ENCODE data around the gene TESMIN. TPM values are rescaled to one million over a fixed set of nuclear protein-coding genes. Genes with fewer than 3 reads are reported as not detected.

The TESMIN gene
- total RNA-seq, 1 donor from 2014 or later, result 1.1 TPM

DNA sequence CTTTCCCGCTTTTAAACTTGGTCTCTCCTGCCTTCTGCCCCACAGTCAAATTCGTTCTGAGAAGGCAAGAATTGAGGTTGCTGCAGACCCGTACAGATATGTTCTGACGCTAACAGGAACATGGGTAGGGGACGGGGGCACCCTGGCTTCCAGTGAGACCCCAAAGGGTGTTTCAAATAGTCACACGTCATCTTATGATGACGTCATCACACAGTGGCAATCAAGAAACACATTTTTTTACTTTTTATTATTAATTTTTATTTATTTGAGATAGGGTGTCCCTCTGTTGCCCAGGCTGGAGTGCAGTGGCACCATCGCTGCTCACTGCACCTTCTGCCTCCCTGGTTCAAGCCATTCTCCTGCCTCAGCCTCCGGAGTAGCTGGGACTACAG is 22.9 kb upstream of the TESMIN start:
- Histone ChIP-seq H3K9me3 (ENCODE audit: insufficient read depth, low read depth, low read length) (no peaks in the 10 kb centered on the region), H3K36me3 (ENCODE audit: insufficient read depth, low read length) (no peaks in the 10 kb centered on the region), H3K79me2 (ENCODE audit: insufficient read depth, low read length) (no peaks in the 10 kb centered on the region), H3K4me2 (ENCODE audit: low read length) (no peak overlapping the region), H3K9ac (ENCODE audit: low read length) (no peak overlapping the region), H3K27me3 (ENCODE audit: insufficient read depth, low read length) (peaks cover 4% of the 10 kb centered on the region), H3K4me3 (ENCODE audit: insufficient read depth, low read depth, low read length) (no peak overlapping the region), H3K27ac (ENCODE audit: low read depth, low read length) (no peak overlapping the region), H4K20me1 (ENCODE audit: insufficient read depth, low read length) (no peaks in the 10 kb centered on the region), H2AFZ (ENCODE audit: low read depth, low read length) (no peak overlapping the region), H3K4me1 (ENCODE audit: insufficient read depth, low read length) (no peaks in the 10 kb centered on the region)
- no peaks in the 10 kb centered on the region for H3K9me3 Mint-ChIP-seq (ENCODE audit: unreplicated experiment)
- TF ChIP-seq EZH2 (IDR thresholded peaks at IDR 0.05; ENCODE audit: insufficient read depth, low read length), result no peak
- TF ChIP-seq, protein P1, sequence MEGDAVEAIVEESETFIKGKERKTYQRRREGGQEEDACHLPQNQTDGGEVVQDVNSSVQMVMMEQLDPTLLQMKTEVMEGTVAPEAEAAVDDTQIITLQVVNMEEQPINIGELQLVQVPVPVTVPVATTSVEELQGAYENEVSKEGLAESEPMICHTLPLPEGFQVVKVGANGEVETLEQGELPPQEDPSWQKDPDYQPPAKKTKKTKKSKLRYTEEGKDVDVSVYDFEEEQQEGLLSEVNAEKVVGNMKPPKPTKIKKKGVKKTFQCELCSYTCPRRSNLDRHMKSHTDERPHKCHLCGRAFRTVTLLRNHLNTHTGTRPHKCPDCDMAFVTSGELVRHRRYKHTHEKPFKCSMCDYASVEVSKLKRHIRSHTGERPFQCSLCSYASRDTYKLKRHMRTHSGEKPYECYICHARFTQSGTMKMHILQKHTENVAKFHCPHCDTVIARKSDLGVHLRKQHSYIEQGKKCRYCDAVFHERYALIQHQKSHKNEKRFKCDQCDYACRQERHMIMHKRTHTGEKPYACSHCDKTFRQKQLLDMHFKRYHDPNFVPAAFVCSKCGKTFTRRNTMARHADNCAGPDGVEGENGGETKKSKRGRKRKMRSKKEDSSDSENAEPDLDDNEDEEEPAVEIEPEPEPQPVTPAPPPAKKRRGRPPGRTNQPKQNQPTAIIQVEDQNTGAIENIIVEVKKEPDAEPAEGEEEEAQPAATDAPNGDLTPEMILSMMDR (IDR thresholded peaks at IDR 0.05; ENCODE audit: insufficient read depth, low read depth, low read length), result no peak
- no peak overlapping the region for H3K27ac Mint-ChIP-seq (ENCODE audit: unreplicated experiment)
- H3K4me3 Mint-ChIP-seq (ENCODE audit: unreplicated experiment), result no peak overlapping the region
- FAIRE-seq, result no peak
- H3K36me3 Mint-ChIP-seq (ENCODE audit: low read depth, unreplicated experiment), result peaks cover 2% of the 10 kb centered on the region
- no peaks in the 10 kb centered on the region for H3K4me1 Mint-ChIP-seq (ENCODE audit: low read depth, unreplicated experiment)
- H3K27me3 Mint-ChIP-seq (ENCODE audit: low read depth, unreplicated experiment), result peaks cover 53% of the 10 kb centered on the region
- DNase-seq (ENCODE audit: low read depth), result no peak

GRCh38 chr11:68773521-68774193 is 22.3 kb upstream of the TESMIN start:
- H3K27ac ChIP-seq (ENCODE audit: low read depth, low read length), result no peak overlapping the region
- Mint-ChIP-seq H3K27me3 (ENCODE audit: low read depth, unreplicated experiment) (peaks cover 53% of the 10 kb centered on the region), H3K9me3 (ENCODE audit: unreplicated experiment) (no peaks in the 10 kb centered on the region), H3K36me3 (ENCODE audit: low read depth, unreplicated experiment) (peaks cover 2% of the 10 kb centered on the region), H3K27ac (ENCODE audit: unreplicated experiment) (no peak overlapping the region), H3K4me1 (ENCODE audit: low read depth, unreplicated experiment) (no peaks in the 10 kb centered on the region), H3K4me3 (ENCODE audit: unreplicated experiment) (no peak overlapping the region)
- H2AFZ ChIP-seq (ENCODE audit: low read depth, low read length), result no peak overlapping the region
- no peak overlapping the region for H3K4me2 ChIP-seq (ENCODE audit: low read length)
- no peaks in the 10 kb centered on the region for H3K36me3 ChIP-seq (ENCODE audit: insufficient read depth, low read length)
- H3K27me3 ChIP-seq (ENCODE audit: insufficient read depth, low read length), result peaks cover 4% of the 10 kb centered on the region
- no peaks in the 10 kb centered on the region for H3K4me1 ChIP-seq (ENCODE audit: insufficient read depth, low read length)
- no peak overlapping the region for H3K9ac ChIP-seq (ENCODE audit: low read length)
- FAIRE-seq, result no peak
- no peaks in the 10 kb centered on the region for H4K20me1 ChIP-seq (ENCODE audit: insufficient read depth, low read length)
- no peaks in the 10 kb centered on the region for H3K79me2 ChIP-seq (ENCODE audit: insufficient read depth, low read length)
- no peak overlapping the region for H3K4me3 ChIP-seq (ENCODE audit: insufficient read depth, low read depth, low read length)
- no peaks in the 10 kb centered on the region for H3K9me3 ChIP-seq (ENCODE audit: insufficient read depth, low read depth, low read length)
- TF ChIP-seq EZH2 (IDR thresholded peaks at IDR 0.05; ENCODE audit: insufficient read depth, low read length), result no peak
- TF ChIP-seq, protein P1 (IDR thresholded peaks at IDR 0.05; ENCODE audit: insufficient read depth, low read depth, low read length), result no peak
- DNase-seq (ENCODE audit: low read depth), result peak; percentile 31

DNA sequence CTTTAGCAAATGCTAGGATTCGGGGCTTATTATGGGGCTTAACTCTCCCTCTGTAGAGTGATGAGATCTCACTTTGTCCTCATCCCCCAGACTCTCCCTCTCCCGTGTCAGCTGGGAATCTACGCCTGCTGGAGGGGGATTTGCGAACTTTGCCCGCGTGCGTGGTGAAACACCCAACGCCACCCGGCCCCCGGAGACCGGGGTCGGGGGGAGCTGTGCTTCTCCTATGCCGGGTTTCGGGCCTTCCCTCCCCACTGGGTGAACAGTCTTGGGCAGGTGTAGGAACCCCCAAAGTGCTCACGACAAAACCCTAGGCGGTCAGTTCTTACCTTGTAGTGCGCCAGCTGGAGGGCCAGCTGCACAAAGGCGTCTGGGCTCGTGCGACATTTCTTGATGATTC is 21.6 kb upstream of the TESMIN start:
- no peaks in the 10 kb centered on the region for H3K36me3 ChIP-seq (ENCODE audit: insufficient read depth, low read length)
- H3K79me2 ChIP-seq (ENCODE audit: insufficient read depth, low read length), result no peaks in the 10 kb centered on the region
- H3K36me3 Mint-ChIP-seq (ENCODE audit: low read depth, unreplicated experiment), result peaks cover 2% of the 10 kb centered on the region

More for the DNA sequence above, 21.6 kb upstream of the TESMIN start:
- TF ChIP-seq, protein P1 (IDR thresholded peaks at IDR 0.05; ENCODE audit: insufficient read depth, low read depth, low read length), result no peak
- TF ChIP-seq EZH2 (IDR thresholded peaks at IDR 0.05; ENCODE audit: insufficient read depth, low read length), result no peak
- Histone ChIP-seq H4K20me1 (ENCODE audit: insufficient read depth, low read length) (no peaks in the 10 kb centered on the region), H3K4me1 (ENCODE audit: insufficient read depth, low read length) (no peaks in the 10 kb centered on the region), H3K27ac (ENCODE audit: low read depth, low read length) (no peak overlapping the region), H3K9ac (ENCODE audit: low read length) (no peak overlapping the region), H2AFZ (ENCODE audit: low read depth, low read length) (no peak overlapping the region), H3K4me2 (ENCODE audit: low read length) (no peak overlapping the region), H3K9me3 (ENCODE audit: insufficient read depth, low read depth, low read length) (no peaks in the 10 kb centered on the region), H3K4me3 (ENCODE audit: insufficient read depth, low read depth, low read length) (no peak overlapping the region), H3K27me3 (ENCODE audit: insufficient read depth, low read length) (peaks cover 4% of the 10 kb centered on the region)
- Mint-ChIP-seq H3K4me1 (ENCODE audit: low read depth, unreplicated experiment) (no peaks in the 10 kb centered on the region), H3K27me3 (ENCODE audit: low read depth, unreplicated experiment) (peaks cover 49% of the 10 kb centered on the region), H3K27ac (ENCODE audit: unreplicated experiment) (no peak overlapping the region), H3K9me3 (ENCODE audit: unreplicated experiment) (no peaks in the 10 kb centered on the region), H3K4me3 (ENCODE audit: unreplicated experiment) (no peak overlapping the region)
- FAIRE-seq, result no peak
- no peak for DNase-seq (ENCODE audit: low read depth)
